ENCODE results near the gene HMX3. TPM values are rescaled to one million over a fixed set of nuclear protein-coding genes. Genes with fewer than 3 reads are reported as not detected.

HMX3 gene
- total and polyA plus RNA-seq, 2 of the 13 experiments (the other 11 are each of a cell fraction or from before 2014, with no cell fraction given): not detected

- TF ChIP-seq ZNF232 (CRISPR knock-in tag; IDR thresholded peaks at IDR 0.05; ENCODE audit: borderline replicate concordance) (no peak), ZNF33B (CRISPR knock-in tag; IDR thresholded peaks at IDR 0.05) (no peak), RXRA (CRISPR knock-in tag; IDR thresholded peaks at IDR 0.05) (0 out of 2 replicates have a peak, but pooled peaks have one; percentile 26), NFYB (CRISPR knock-in tag; IDR thresholded peaks at IDR 0.05) (no peak), TCF7L2 (IDR thresholded peaks at IDR 0.05; ENCODE audit: low read depth, low read length) (no peak), ZNF777 (CRISPR knock-in tag; IDR thresholded peaks at IDR 0.05) (no peak), KDM5A (IDR thresholded peaks at IDR 0.05; ENCODE audit: borderline replicate concordance, low read length) (no peak), TEAD3 (CRISPR knock-in tag; optimal IDR thresholded peaks at IDR 0.05; ENCODE audit: borderline replicate concordance) (no peak), TCF7 (IDR thresholded peaks at IDR 0.05; ENCODE audit: low read depth) (peak; percentile 26; the same call in 1 of the 2 replicates), FLYWCH1 (CRISPR knock-in tag; IDR thresholded peaks at IDR 0.05) (no peak), RXRB (CRISPR knock-in tag; IDR thresholded peaks at IDR 0.05; ENCODE audit: borderline replicate concordance) (0 out of 2 replicates have a peak, but pooled peaks have one; percentile 13), PHF8 (CRISPR knock-in tag; IDR thresholded peaks at IDR 0.05) (no peak)
- TF ChIP-seq, protein P1, sequence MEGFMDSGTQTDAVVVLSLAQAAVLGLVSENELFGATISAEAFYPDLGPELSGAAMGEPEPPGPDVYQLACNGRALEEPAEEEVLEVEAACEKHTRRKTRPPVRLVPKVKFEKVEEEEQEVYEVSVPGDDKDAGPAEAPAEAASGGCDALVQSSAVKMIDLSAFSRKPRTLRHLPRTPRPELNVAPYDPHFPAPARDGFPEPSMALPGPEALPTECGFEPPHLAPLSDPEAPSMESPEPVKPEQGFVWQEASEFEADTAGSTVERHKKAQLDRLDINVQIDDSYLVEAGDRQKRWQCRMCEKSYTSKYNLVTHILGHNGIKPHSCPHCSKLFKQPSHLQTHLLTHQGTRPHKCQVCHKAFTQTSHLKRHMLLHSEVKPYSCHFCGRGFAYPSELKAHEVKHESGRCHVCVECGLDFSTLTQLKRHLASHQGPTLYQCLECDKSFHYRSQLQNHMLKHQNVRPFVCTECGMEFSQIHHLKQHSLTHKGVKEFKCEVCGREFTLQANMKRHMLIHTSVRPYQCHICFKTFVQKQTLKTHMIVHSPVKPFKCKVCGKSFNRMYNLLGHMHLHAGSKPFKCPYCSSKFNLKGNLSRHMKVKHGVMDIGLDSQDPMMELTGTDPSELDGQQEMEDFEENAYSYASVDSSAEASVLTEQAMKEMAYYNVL (CRISPR knock-in tag; IDR thresholded peaks at IDR 0.05; ENCODE audit: borderline replicate concordance): no peak
Measured at GRCh38 chr10:123119081-123119480, 16.7 kb upstream of the HMX3 start (continued).

DNA sequence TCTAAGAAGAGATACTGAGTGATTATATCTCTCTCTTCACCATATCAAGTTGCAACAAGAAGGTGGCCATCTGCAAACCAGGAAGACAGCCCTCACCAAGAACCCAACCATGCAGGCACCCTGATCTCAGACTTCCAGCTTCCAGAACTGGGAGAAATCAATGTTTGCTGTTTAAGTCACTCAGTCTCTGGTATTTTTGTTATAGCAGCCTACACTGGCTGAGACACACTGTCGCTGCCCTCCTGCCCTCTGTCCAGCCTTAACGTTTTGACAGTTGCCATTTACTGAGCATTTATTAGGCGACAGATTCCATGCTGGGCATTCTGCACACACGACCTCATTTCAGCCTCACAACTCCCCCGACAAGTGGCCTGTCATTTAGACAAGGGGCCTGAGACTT lies 9.5 kb upstream of the HMX3 start:
- no peaks in the 10 kb centered on the region for H4K20me1 ChIP-seq (ENCODE audit: insufficient read depth, low read length)
- in situ Hi-C loops (cut with HindIII; ENCODE audit: extremely low pct_ligation_motif_present, low pct_unique_long_range_greater_than_20kb) (no loop called here), intact Hi-C loops (cut with micrococcal nuclease; ENCODE audit: unreplicated experiment) (no loop called here)
- WGBS (ENCODE audit: low lambda C conversion rate): 12% methylated on average over 5 of the region's 5 CpGs
- no peaks in the 10 kb centered on the region for H3K79me2 ChIP-seq (ENCODE audit: insufficient read depth, low read length)
- CTCF ChIA-PET (ENCODE audit: low intra/inter-chr PET ratio, low total read pairs): no interaction called here
- peak; percentile 89 for TF ChIP-seq ZNF12 (CRISPR knock-in tag; IDR thresholded peaks at IDR 0.05)
- TF ChIP-seq ZNF773 (CRISPR knock-in tag; IDR thresholded peaks at IDR 0.05; ENCODE audit: borderline replicate concordance): no peak
- no peak for TF ChIP-seq KAT8 (CRISPR knock-in tag; IDR thresholded peaks at IDR 0.05)
- no peak overlapping the region for H3K4me3 ChIP-seq (replicated peaks in 1 of 3; ENCODE audit: insufficient read depth in 1 of 3, low read depth in 2 of 3, low read length in 3 of 3)
- POLR2A ChIA-PET: no interaction called here
- no peak overlapping the region for H3K4me2 ChIP-seq (ENCODE audit: low read depth, low read length)
- BruUV-seq (replicated peaks): no TSS peak
- no peak for DNase-seq (ENCODE audit: low spot score)
- no peaks in the 10 kb centered on the region for H3K4me1 ChIP-seq (ENCODE audit: insufficient read depth, low read length)
- no peak for FAIRE-seq
- H3K36me3 ChIP-seq (replicated peaks in 1 of 2; ENCODE audit: control insufficient read depth in 1 of 2, insufficient read depth in 2 of 2, low read length in 2 of 2): no peaks in the 10 kb centered on the region
- no peak overlapping the region for H3K9ac ChIP-seq (ENCODE audit: insufficient read depth, low read depth, low read length)
- no peak overlapping the region for H2AFZ ChIP-seq (ENCODE audit: low read length)
- no peak overlapping the region for H3K27ac ChIP-seq (ENCODE audit: extremely low read length, insufficient read depth, low read length)
- H3K27me3 ChIP-seq (ENCODE audit: control insufficient read depth in 1 of 2, insufficient read depth in 2 of 2, low read length in 2 of 2): peaks cover 0 to 21% of the 10 kb centered on the region in 2 experiments; a peak in 3 of 5 replicates
- ATAC-seq: no peak
- no peaks in the 10 kb centered on the region for H3K9me3 ChIP-seq (ENCODE audit: low read length)
